ENCODE results near the gene GARIN5B. TPM values are rescaled to one million over a fixed set of nuclear protein-coding genes. Genes with fewer than 3 reads are reported as not detected.

GARIN5B gene
- polyA plus RNA-seq, 1 of the 3 experiments (the other 2 are of a cell fraction) = not detected

DNA sequence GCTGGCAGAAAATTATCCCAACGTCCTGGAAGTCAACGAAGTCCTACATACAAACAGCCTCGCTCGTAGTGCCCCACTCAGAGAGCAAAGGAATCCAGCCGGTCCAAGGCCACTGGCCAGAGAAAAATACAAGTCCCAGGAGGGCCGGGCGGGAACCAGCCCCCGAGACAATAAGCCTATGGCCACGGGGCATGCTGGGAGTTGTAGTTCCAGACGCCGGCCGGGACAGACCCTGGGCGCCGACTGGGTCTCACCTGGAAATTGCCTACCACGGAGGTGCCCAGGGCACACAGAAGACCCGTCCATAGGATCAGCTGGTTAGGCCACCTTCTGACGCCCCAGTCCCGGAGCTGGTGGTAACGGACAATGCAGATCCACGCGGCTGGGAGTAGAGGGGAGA lies 43.3 kb downstream of the GARIN5B start:
- CTCF ChIA-PET = interaction anchor here (1.8 to 3.1 kb wide), 3 partner anchors 18 to 178 kb away, joined by 5 to 21 read pairs (median 9); no protein-coding TSS in a partner anchor
- Histone ChIP-seq H3K79me2 (ENCODE audit: insufficient read depth) (no peaks in the 10 kb centered on the region), H3K9me3 (no peaks in the 10 kb centered on the region), H4K20me1 (ENCODE audit: insufficient read depth) (no peaks in the 10 kb centered on the region), H3K36me3 (replicated peaks in 1 of 2; ENCODE audit: control insufficient read depth in 1 of 2, insufficient read depth in 2 of 2, low read length in 1 of 2) (no peaks in the 10 kb centered on the region), H3K9me2 (no peaks in the 10 kb centered on the region), H3K27ac (ENCODE audit: low read depth in 2 of 2, low read length in 1 of 2) (no peak overlapping the region), H3F3A (replicated peaks; ENCODE audit: insufficient read depth) (no peaks in the 10 kb centered on the region), H3K4me2 (no peak overlapping the region), H3K4me1 (ENCODE audit: control insufficient read depth in 1 of 2, insufficient read depth in 2 of 2, low read depth in 1 of 2, low read length in 1 of 2) (no peaks in the 10 kb centered on the region), H3K4me3 (ENCODE audit: low read depth in 2 of 2, low read length in 1 of 2) (no peak overlapping the region), H3K27me3 (ENCODE audit: insufficient read depth) (no peaks in the 10 kb centered on the region), H2AFZ (ENCODE audit: low read depth) (no peak overlapping the region), H3K9ac (no peak overlapping the region)
- no peak for TF ChIP-seq CHD2 (IDR thresholded peaks at IDR 0.05; ENCODE audit: low read length, partially characterized antibody)
- POLR2A ChIA-PET = no interaction called here
- peak; percentile 83 for DNase-seq
- WGBS (ENCODE audit: low lambda C conversion rate) = 69% methylated on average over 7 of the region's 21 CpGs

DNA sequence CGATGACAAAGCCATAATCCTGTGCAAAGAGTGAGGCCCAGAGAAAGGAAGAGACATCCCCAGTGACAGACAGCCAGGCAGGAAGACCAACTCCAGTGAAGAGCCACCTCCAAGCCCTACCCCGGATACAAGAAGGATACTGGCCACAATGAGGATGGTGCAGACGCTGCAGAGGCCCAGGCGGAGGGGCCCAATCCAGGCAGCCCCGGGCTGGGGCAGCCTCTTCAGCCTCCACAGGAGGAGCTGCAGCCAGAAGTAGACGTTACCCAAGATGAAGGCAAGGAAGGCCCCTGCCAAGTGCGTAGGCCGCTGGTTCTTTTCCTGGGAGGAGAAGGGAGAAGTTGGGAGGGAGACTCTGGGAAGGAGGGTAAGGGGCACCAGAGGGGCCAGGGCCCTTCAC lies 46.4 kb downstream of the GARIN5B start:
- POLR2A ChIA-PET = no interaction called here

DNA sequence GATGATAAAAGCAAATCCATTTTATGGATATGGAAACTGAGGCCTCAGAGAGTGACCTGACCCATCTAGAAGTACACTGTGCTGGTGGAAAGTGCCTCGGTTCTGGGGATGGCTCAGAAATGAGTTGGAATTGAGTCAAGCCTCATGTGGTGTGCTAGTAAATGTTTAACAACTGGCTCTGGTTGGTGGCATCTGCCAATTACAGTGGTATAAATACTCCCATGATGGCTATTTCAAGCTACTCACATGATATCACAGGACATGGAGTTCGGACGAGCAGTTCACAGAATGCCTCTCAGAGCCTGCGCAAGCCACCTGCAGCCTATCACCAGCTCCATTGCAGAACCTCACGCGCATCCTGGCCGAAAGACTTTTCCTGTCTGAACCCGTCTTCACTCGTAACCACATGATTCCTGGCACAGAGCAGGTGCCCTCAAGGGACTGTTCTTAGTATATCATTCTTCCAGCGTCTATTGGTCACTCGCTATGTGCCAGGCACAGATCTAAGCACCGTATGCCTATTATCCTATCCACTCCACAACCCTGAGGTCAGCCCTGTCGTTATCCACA lies 47.0 kb downstream of the GARIN5B start:
- DNase-seq = no peak
- Histone ChIP-seq H3K9ac (no peak overlapping the region), H3F3A (replicated peaks; ENCODE audit: insufficient read depth) (no peaks in the 10 kb centered on the region), H3K79me2 (ENCODE audit: insufficient read depth) (no peaks in the 10 kb centered on the region), H3K4me1 (ENCODE audit: control insufficient read depth in 1 of 2, insufficient read depth in 2 of 2, low read depth in 1 of 2, low read length in 1 of 2) (no peaks in the 10 kb centered on the region), H3K4me2 (no peak overlapping the region), H3K4me3 (ENCODE audit: low read depth in 2 of 2, low read length in 1 of 2) (no peak overlapping the region), H3K9me3 (no peaks in the 10 kb centered on the region), H4K20me1 (ENCODE audit: insufficient read depth) (no peaks in the 10 kb centered on the region), H3K9me2 (no peaks in the 10 kb centered on the region), H3K36me3 (replicated peaks in 1 of 2; ENCODE audit: control insufficient read depth in 1 of 2, insufficient read depth in 2 of 2, low read length in 1 of 2) (no peaks in the 10 kb centered on the region), H3K27me3 (ENCODE audit: insufficient read depth) (no peaks in the 10 kb centered on the region), H3K27ac (ENCODE audit: low read depth in 2 of 2, low read length in 1 of 2) (no peak overlapping the region), H2AFZ (ENCODE audit: low read depth) (no peak overlapping the region)
- ChIA-PET POLR2A (no interaction called here), CTCF (interaction anchor here (1.0 to 7.7 kb wide), 3 partner anchors 14 to 102 kb away, joined by 3 to 46 read pairs (median 9); no protein-coding TSS in a partner anchor)
- TF ChIP-seq RFX5 (IDR thresholded peaks at IDR 0.05; ENCODE audit: low read length) = no peak
- WGBS (ENCODE audit: low lambda C conversion rate) = 78% methylated on average over 13 of the region's 13 CpGs

More for the DNA sequence above, 46.4 kb downstream of the GARIN5B start:
- Histone ChIP-seq H3K9me2 (no peaks in the 10 kb centered on the region), H4K20me1 (ENCODE audit: insufficient read depth) (no peaks in the 10 kb centered on the region), H3K4me2 (no peak overlapping the region), H3K4me1 (ENCODE audit: control insufficient read depth in 1 of 2, insufficient read depth in 2 of 2, low read depth in 1 of 2, low read length in 1 of 2) (no peaks in the 10 kb centered on the region), H3K79me2 (ENCODE audit: insufficient read depth) (no peaks in the 10 kb centered on the region), H3K9me3 (no peaks in the 10 kb centered on the region), H2AFZ (ENCODE audit: low read depth) (no peak overlapping the region), H3F3A (replicated peaks; ENCODE audit: insufficient read depth) (no peaks in the 10 kb centered on the region), H3K4me3 (ENCODE audit: low read depth in 2 of 2, low read length in 1 of 2) (no peak overlapping the region), H3K9ac (no peak overlapping the region), H3K27me3 (ENCODE audit: insufficient read depth) (no peaks in the 10 kb centered on the region), H3K27ac (ENCODE audit: low read depth in 2 of 2, low read length in 1 of 2) (no peak overlapping the region), H3K36me3 (replicated peaks in 1 of 2; ENCODE audit: control insufficient read depth in 1 of 2, insufficient read depth in 2 of 2, low read length in 1 of 2) (no peaks in the 10 kb centered on the region)
- WGBS (ENCODE audit: low lambda C conversion rate) = 83% methylated on average over 7 of the region's 8 CpGs
- peak; percentile 14 for DNase-seq
- TF ChIP-seq FOXM1 (IDR thresholded peaks at IDR 0.05; ENCODE audit: low read depth) = no peak
- TF ChIP-seq RCOR1 (IDR thresholded peaks at IDR 0.05; ENCODE audit: low read length) = no peak
- no peak for TF ChIP-seq NRF1 (IDR thresholded peaks at IDR 0.05; ENCODE audit: low read depth, low read length)
- TF ChIP-seq FOSL2 (IDR thresholded peaks at IDR 0.05; ENCODE audit: borderline replicate concordance, low read depth) = no peak
- TF ChIP-seq SMC3 (IDR thresholded peaks at IDR 0.05; ENCODE audit: low read depth, low read length) = no peak
- TF ChIP-seq GATA2 (CRISPR knock-in tag; IDR thresholded peaks at IDR 0.05) = no peak
- TF ChIP-seq CHD2 (IDR thresholded peaks at IDR 0.05; ENCODE audit: low read length, partially characterized antibody) = no peak
- TF ChIP-seq RFX5 (IDR thresholded peaks at IDR 0.05; ENCODE audit: low read length) = no peak
- CTCF ChIA-PET = interaction anchor here (1.0 to 7.7 kb wide), 3 partner anchors 14 to 102 kb away, joined by 3 to 46 read pairs (median 9); no protein-coding TSS in a partner anchor
